Mesenchymal stem cell (in vitro differentiated cells and primary cell): ENCODE data around the gene INPPL1.

Experiments
- DNase-seq: peaks from one replicate; pipeline ENCODE4 v3.0.0-alpha.2; 2013
- H2AFZ ChIP-seq: one replicate; pipeline ENCODE4 v1.6.1; 2013; ENCODE audit warnings: low read depth, mild to moderate bottlenecking, control low read depth, inconsistent platforms, low read length, moderate library complexity
- H2AK5ac ChIP-seq: 2 replicates; pipeline ENCODE4 v1.6.1; 2013; ENCODE audit warnings: low read length, moderate library complexity, mild to moderate bottlenecking, inconsistent platforms; ENCODE audit not compliant: severe bottlenecking
- H2BK120ac ChIP-seq: one replicate; pipeline ENCODE4 v1.6.1; 2013; ENCODE audit warnings: low read depth, mild to moderate bottlenecking, inconsistent platforms, low read length, moderate library complexity
- H2BK12ac ChIP-seq, 2 experiments: one replicate each; pipeline ENCODE4 v1.6.1; 2013; ENCODE audit warnings: inconsistent platforms in 2 of 2, low read length in 2 of 2, mild to moderate bottlenecking in 2 of 2, moderate library complexity in 2 of 2, control low read depth in 1 of 2
- H2BK15ac ChIP-seq: one replicate; pipeline ENCODE4 v1.6.1; 2013; ENCODE audit warnings: mild to moderate bottlenecking, low read depth, inconsistent platforms; ENCODE audit not compliant: poor library complexity, severe bottlenecking
- H2BK5ac ChIP-seq: 2 replicates; pipeline ENCODE4 v1.6.1; 2013; ENCODE audit warnings: low read depth, mild to moderate bottlenecking, low read length, control low read depth, inconsistent platforms; ENCODE audit not compliant: poor library complexity, severe bottlenecking
- H3K14ac ChIP-seq, 2 experiments: one replicate each; pipeline ENCODE4 v1.6.1; 2013; ENCODE audit warnings: inconsistent platforms in 2 of 2, low read length in 2 of 2, control low read depth in 1 of 2, mild to moderate bottlenecking in 1 of 2, moderate library complexity in 1 of 2
- H3K18ac ChIP-seq, 2 experiments: one replicate each; pipeline ENCODE4 v1.6.1; 2013; ENCODE audit warnings: inconsistent platforms in 2 of 2, low read length in 2 of 2, control low read depth in 1 of 2, low read depth in 1 of 2, mild to moderate bottlenecking in 1 of 2
- H3K23ac ChIP-seq, 2 experiments: one replicate each; pipeline ENCODE4 v1.6.1; 2013; ENCODE audit warnings: inconsistent platforms in 2 of 2, low read length in 2 of 2, mild to moderate bottlenecking in 2 of 2, moderate library complexity in 2 of 2, control low read depth in 1 of 2
- H3K27ac ChIP-seq: 2 replicates; pipeline ENCODE4 v1.5.1; 2013; ENCODE audit warnings: mild to moderate bottlenecking, moderate library complexity, low read length, control low read depth, inconsistent platforms; ENCODE audit not compliant: poor library complexity, severe bottlenecking
- H3K27me3 ChIP-seq, 2 experiments: 2 replicates each; pipeline versions ENCODE4 v1.6.1 to v1.7.0; 2013; ENCODE audit warnings: low read length in 2 of 2, mild to moderate bottlenecking in 2 of 2, moderate library complexity in 2 of 2, control low read depth in 1 of 2, inconsistent platforms in 1 of 2; ENCODE audit not compliant: control insufficient read depth in 1 of 2, insufficient read depth in 1 of 2
- H3K36me3 ChIP-seq, 2 experiments: 2 replicates each; pipeline versions ENCODE4 v1.6.1 to v1.7.0; 2013; ENCODE audit warnings: low read length in 2 of 2, control low read depth in 1 of 2, inconsistent platforms in 1 of 2, low read depth in 1 of 2, mild to moderate bottlenecking in 1 of 2; ENCODE audit not compliant: insufficient read depth in 2 of 2, control insufficient read depth in 1 of 2
- H3K4ac ChIP-seq, 2 experiments: one replicate each; pipeline ENCODE4 v1.6.1; 2013; ENCODE audit warnings: inconsistent platforms in 2 of 2, low read length in 2 of 2, mild to moderate bottlenecking in 2 of 2, moderate library complexity in 2 of 2, control low read depth in 1 of 2, low read depth in 1 of 2
- H3K4me1 ChIP-seq: 2 replicates; pipeline ENCODE4 v1.6.1; 2013; ENCODE audit warnings: low read depth, low read length, control low read depth; ENCODE audit not compliant: control insufficient read depth, insufficient read depth
- H3K4me2 ChIP-seq: 2 replicates; pipeline ENCODE4 v1.6.1; 2013; ENCODE audit warnings: low read length, mild to moderate bottlenecking, inconsistent platforms; ENCODE audit not compliant: poor library complexity, severe bottlenecking
- H3K4me3 ChIP-seq, 2 experiments: 2 replicates each; pipeline versions ENCODE4 v1.5.1 to v1.7.0; 2013; ENCODE audit warnings: low read length in 2 of 2, mild to moderate bottlenecking in 2 of 2, control low read depth in 1 of 2, low read depth in 1 of 2; ENCODE audit not compliant: insufficient read depth in 1 of 2
- H3K79me1 ChIP-seq: replicated peaks from 2 replicates; pipeline ENCODE4 v1.6.1; 2013; ENCODE audit warnings: mild to moderate bottlenecking, control low read depth, low read length, inconsistent platforms; ENCODE audit not compliant: poor library complexity, severe bottlenecking
- H3K9ac ChIP-seq: 2 replicates; pipeline ENCODE4 v1.7.0; 2013; ENCODE audit warnings: mild to moderate bottlenecking, low read length, moderate library complexity
- H3K9me3 ChIP-seq: 2 replicates; pipeline ENCODE4 v1.7.0; 2013; ENCODE audit warnings: mild to moderate bottlenecking, low read length; ENCODE audit not compliant: control insufficient read depth
- H4K8ac ChIP-seq: one replicate; pipeline ENCODE4 v1.6.1; 2013; ENCODE audit warnings: inconsistent platforms, mild to moderate bottlenecking, low read length, moderate library complexity
- H4K91ac ChIP-seq: one replicate; pipeline ENCODE4 v1.6.1; 2013; ENCODE audit warnings: mild to moderate bottlenecking, low read length, inconsistent platforms
- WGBS: methylation state at CpG from one replicate; pipeline ENCODE4 v1.1.7; 2013; ENCODE audit warnings: mixed read lengths; 5-methylcytosine and 5-hydroxymethylcytosine counted together

Gene INPPL1

GRCh38 chr11:72244060-72244360, 19.4 kb downstream of the INPPL1 start, which contains the start of gene PHOX2A:
Gene PHOX2A (minus strand): TSS chr11:72244176. CDS start chr11:72244004, 172 bp downstream.
- Histone ChIP-seq H2AK5ac (no peak within 1 kb of the TSS), H3K79me1 (no peaks in the 10 kb centered on the region), H4K91ac (no peak within 1 kb of the TSS), H2BK5ac (no peak within 1 kb of the TSS), H3K27me3 (peaks cover 78 to 89% of the 10 kb centered on the region in 2 experiments), H3K4ac (no peak within 1 kb of the TSS), H3K36me3 (no peaks in the 10 kb centered on the region), H3K9me3 (no peaks in the 10 kb centered on the region), H3K23ac (peak within 1 kb of the TSS in 1 of 2 experiments; percentile 51), H2BK15ac (no peak within 1 kb of the TSS), H3K4me1 (peaks cover 26% of the 10 kb centered on the region), H3K9ac (no peak within 1 kb of the TSS), H4K8ac (no peak within 1 kb of the TSS), H3K4me3 (no peak within 1 kb of the TSS), H3K27ac (no peak within 1 kb of the TSS), H2BK12ac (no peak within 1 kb of the TSS), H3K4me2 (peak within 1 kb of the TSS; percentile 59), H2AFZ (no peak within 1 kb of the TSS), H3K14ac (no peak within 1 kb of the TSS), H3K18ac (no peak within 1 kb of the TSS), H2BK120ac (no peak within 1 kb of the TSS)
- no peak for DNase-seq
- under 1% methylated on average over 30 of the region's 37 CpGs for WGBS

DNA sequence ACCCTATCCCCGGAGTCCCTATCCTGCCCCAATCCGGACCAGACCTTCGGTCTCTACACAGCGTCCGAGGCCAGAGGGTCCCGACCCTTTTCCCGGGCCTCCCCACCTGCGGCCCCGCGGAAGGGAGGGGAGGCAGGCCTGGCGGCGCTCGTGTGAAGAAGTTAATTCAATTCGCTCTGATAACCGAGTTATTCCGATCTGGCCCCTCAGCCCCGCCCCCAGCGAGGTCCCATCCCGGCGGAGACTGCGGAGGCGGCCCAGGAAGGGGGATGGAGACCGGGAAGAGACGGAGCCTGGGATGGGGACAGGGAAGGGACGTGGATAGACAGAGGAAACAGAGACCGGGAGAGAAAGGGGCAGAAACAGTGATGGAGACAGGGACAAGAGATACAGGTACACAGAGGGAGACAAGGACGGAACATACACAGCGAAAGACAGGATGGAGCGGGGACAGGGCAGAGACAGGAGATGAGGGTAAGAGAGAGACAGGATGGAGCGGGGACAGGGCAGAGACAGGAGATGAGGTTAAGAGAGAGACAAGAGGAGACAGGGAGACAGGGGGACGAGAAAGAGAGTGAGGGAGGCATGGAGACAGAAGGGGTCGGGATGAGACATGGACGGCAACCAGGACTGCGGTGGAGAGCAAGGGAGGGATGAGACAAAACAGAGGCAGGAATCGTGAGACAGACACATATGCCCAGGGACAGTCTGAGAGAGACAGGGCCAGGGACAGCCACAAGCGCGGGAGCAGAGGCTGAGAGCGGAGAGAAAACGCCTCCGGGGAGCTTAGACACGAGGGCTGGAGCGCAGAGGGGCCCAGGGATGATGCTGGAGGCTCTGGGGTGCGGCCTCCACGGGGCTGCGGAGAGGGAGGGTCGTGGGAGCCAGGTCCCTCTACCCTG, 20.0 kb downstream of the INPPL1 start:
- no peak overlapping the region for H2BK15ac ChIP-seq
- no peaks in the 10 kb centered on the region for H3K36me3 ChIP-seq
- no peak overlapping the region for H3K27ac ChIP-seq
- H3K79me1 ChIP-seq: no peaks in the 10 kb centered on the region
- no peak overlapping the region for H4K8ac ChIP-seq
- peak overlapping the region in 1 of 2 experiments; percentile 51 for H3K23ac ChIP-seq
- peaks cover 21% of the 10 kb centered on the region for H3K4me1 ChIP-seq
- H3K4me2 ChIP-seq: peak overlapping the region; percentile 59
- no peak overlapping the region for H2BK12ac ChIP-seq
- H3K27me3 ChIP-seq: peaks cover 81 to 88% of the 10 kb centered on the region in 2 experiments
- H3K4ac ChIP-seq: no peak overlapping the region
- no peak overlapping the region for H2AK5ac ChIP-seq
- no peak overlapping the region for H3K4me3 ChIP-seq
- no peak overlapping the region for H2BK5ac ChIP-seq
- DNase-seq: no peak
- no peaks in the 10 kb centered on the region for H3K9me3 ChIP-seq
- H4K91ac ChIP-seq: no peak overlapping the region
- H2BK120ac ChIP-seq: no peak overlapping the region
- WGBS: 3% methylated on average over 46 of the region's 46 CpGs
- no peak overlapping the region for H3K18ac ChIP-seq
- H3K14ac ChIP-seq: no peak overlapping the region
- H2AFZ ChIP-seq: no peak overlapping the region
- H3K9ac ChIP-seq: no peak overlapping the region

DNA sequence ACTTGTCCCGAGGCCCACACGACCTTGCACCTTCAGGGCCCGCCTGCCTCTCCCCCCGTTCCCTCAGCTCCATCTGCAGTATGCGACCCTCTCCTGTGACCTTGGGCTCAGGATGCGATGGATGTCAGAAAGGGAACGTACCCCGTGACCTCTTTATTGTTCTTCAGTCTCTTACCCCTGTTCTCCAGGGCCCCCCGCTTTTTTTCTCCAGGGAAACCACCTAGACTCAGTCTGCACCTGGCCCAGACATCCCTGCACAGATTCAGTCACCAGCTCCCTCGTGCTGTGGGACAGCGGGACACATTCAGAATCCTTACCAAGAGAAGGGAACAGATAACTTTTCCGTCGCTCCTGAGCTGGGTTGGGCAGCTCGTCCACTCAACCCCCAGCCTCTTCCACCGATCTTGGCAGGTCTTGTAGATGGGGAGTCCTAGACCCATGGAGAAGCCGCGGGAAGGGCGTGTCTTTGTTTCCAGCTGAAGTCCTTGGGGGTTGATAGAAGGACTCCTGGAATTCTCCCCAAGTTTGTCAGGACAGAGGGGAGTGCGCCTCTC, 20.8 kb downstream of the INPPL1 start:
- Histone ChIP-seq H3K18ac (no peak overlapping the region), H2BK12ac (no peak overlapping the region), H3K9me3 (no peaks in the 10 kb centered on the region), H3K4me2 (peak overlapping the region; percentile 5), H4K91ac (no peak overlapping the region), H2BK120ac (no peak overlapping the region), H3K36me3 (no peaks in the 10 kb centered on the region), H4K8ac (no peak overlapping the region), H3K9ac (no peak overlapping the region), H2AK5ac (no peak overlapping the region), H3K4ac (no peak overlapping the region), H2BK5ac (no peak overlapping the region), H2AFZ (no peak overlapping the region), H3K79me1 (no peaks in the 10 kb centered on the region), H3K27me3 (peaks cover 86 to 91% of the 10 kb centered on the region in 2 experiments), H3K4me1 (peaks cover 15% of the 10 kb centered on the region), H3K23ac (peak overlapping the region in 1 of 2 experiments; percentile 51), H2BK15ac (no peak overlapping the region), H3K4me3 (no peak overlapping the region), H3K27ac (no peak overlapping the region), H3K14ac (no peak overlapping the region)
- DNase-seq: no peak
- 18% methylated on average over 15 of the region's 19 CpGs for WGBS

DNA sequence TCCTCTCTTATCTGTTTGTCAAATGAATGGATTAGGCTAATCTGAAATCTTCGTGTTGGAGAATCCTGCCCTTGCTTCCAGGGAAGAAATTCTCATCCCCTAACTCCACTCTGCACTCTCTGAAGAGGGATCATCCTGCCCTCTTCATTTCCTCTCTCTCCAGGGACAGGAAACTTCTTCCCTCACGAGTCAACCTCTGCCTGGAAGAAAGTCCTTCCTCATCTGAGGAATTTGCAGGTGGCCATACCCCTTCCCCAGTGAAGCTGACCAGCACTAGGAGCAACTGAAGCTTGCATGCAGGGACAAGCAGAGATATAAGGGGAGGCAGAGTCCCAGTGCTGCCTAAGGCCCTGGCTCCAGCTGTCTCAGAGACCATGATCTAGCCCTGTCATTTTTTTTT, 23.0 kb downstream of the INPPL1 start:
- no peaks in the 10 kb centered on the region for H3K79me1 ChIP-seq
- no peak overlapping the region for H2BK15ac ChIP-seq
- peak overlapping the region; percentile 4 for H4K8ac ChIP-seq
- H4K91ac ChIP-seq: no peak overlapping the region
- no peak for DNase-seq
- H3K4me3 ChIP-seq: no peak overlapping the region
- H3K18ac ChIP-seq: no peak overlapping the region
- no peak overlapping the region for H3K14ac ChIP-seq
- H2BK120ac ChIP-seq: no peak overlapping the region
- H2BK12ac ChIP-seq: no peak overlapping the region
- H3K9me3 ChIP-seq: no peaks in the 10 kb centered on the region
- no peak overlapping the region for H2AK5ac ChIP-seq
- H3K4me1 ChIP-seq: peaks cover 12% of the 10 kb centered on the region
- no peak overlapping the region for H3K4ac ChIP-seq
- peaks cover 80 to 90% of the 10 kb centered on the region in 2 experiments for H3K27me3 ChIP-seq
- H3K36me3 ChIP-seq: no peaks in the 10 kb centered on the region
- WGBS: 8% methylated on average over 2 of the region's 2 CpGs
- no peak overlapping the region for H3K4me2 ChIP-seq
- no peak overlapping the region for H3K23ac ChIP-seq
- H3K27ac ChIP-seq: no peak overlapping the region
- no peak overlapping the region for H3K9ac ChIP-seq
- H2BK5ac ChIP-seq: no peak overlapping the region
- no peak overlapping the region for H2AFZ ChIP-seq
